GM13976 (cell line): Measurements from ENCODE around the gene RHBDF1.

Source experiments
- DNase-seq: peaks from one replicate; pipeline ENCODE4 v3.0.0; 2012; ENCODE audit warnings: low spot score
- in situ Hi-C: fragments of 300-500 bp; cut with MboI; formaldehyde crosslinking; loops from one replicate; pipeline ENCODE4 v1.12.0; 2022; ENCODE audit warnings: low sequenced_read_pairs, mixed read lengths, inconsistent platforms; ENCODE audit not compliant: unreplicated experiment
- TF ChIP-seq, protein P1 (sequence below): IDR thresholded peaks from 2 replicates; pipeline ENCODE4 v1.5.1; 2012; ENCODE audit warnings: borderline replicate concordance, mild to moderate bottlenecking; ENCODE audit not compliant: insufficient read depth; ENCODE audit errors: extremely low read depth, missing control alignments, control extremely low read depth

Gene RHBDF1

DNA sequence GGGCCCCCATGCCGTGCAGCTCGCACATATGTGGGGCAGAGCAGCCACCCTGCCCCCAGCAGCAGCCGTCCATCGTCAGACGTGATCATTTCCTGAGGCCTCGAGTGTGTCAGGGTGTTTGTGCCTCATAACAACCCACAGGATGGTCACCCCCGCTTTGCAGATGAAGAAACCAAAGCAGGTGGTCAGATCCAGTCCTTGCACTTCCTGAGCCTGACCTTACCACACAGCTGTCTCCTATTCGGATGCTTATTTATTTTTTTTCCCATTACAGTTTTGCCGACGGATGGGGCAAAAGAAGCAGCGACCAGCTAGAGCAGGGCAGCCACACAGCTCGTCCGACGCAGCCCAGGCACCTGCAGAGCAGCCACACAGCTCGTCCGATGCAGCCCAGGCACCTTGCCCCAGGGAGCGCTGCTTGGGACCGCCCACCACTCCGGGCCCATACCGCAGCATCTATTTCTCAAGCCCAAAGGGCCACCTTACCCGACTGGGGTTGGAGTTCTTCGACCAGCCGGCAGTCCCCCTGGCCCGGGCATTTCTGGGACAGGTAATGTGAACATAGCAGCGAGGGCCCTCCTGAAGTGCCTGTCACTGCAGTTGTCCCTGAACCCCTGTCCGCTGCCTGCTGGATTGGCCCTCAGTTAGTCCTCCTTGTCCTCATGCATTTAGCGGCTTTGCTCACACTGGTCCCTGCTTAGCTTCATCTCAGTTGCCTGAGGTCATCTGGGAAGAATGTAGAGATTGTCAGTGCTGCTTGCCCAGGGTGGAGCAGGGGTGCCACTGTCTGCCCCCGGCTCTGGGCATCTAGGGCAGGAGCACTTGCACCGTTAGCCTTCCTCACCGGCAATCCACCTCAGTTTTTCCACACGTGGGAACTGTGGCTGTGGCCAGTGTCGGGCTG lies 7.0 kb upstream of the RHBDF1 start:
- in situ Hi-C loops: no loop called here
- no peak for DNase-seq
- TF ChIP-seq, protein P1, sequence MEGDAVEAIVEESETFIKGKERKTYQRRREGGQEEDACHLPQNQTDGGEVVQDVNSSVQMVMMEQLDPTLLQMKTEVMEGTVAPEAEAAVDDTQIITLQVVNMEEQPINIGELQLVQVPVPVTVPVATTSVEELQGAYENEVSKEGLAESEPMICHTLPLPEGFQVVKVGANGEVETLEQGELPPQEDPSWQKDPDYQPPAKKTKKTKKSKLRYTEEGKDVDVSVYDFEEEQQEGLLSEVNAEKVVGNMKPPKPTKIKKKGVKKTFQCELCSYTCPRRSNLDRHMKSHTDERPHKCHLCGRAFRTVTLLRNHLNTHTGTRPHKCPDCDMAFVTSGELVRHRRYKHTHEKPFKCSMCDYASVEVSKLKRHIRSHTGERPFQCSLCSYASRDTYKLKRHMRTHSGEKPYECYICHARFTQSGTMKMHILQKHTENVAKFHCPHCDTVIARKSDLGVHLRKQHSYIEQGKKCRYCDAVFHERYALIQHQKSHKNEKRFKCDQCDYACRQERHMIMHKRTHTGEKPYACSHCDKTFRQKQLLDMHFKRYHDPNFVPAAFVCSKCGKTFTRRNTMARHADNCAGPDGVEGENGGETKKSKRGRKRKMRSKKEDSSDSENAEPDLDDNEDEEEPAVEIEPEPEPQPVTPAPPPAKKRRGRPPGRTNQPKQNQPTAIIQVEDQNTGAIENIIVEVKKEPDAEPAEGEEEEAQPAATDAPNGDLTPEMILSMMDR: no peak

DNA sequence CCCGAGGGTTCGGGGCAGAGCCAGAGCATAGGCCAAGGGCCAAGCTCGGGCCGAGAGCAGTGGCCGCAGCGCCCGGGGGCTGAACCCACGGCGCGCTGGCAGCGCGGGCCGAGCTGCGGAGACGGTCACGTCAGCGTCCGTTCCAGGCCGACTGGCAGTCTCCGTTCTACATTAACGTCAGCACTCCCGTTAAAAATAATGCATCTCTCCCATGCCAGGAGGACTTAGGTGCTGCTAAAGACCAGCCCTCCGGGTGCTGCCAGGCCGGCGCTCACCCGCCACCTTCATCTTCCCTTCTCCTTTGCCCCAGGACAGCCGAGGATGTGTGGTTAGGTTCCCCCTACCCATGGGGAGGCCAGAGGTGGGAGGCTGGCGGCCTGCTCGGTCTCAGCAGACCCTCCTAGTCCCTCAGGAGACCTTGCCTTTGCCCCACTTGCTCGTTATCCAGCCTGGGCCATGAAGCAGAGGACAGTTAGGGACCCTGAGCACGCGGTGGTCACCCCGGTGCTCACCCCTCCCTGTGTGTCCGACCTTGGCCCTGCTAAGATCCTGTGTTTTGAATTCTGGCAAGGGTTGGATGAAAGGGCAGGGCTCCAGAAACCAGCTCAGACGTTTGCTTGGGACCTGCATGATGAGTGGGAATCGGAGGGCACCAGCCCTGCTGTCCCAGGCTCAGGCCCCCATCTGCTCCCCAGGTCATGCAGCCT lies 6.2 kb upstream of the RHBDF1 start:
- in situ Hi-C loops: no loop called here
- peak; percentile 74 for DNase-seq
- TF ChIP-seq, protein P1: no peak

DNA sequence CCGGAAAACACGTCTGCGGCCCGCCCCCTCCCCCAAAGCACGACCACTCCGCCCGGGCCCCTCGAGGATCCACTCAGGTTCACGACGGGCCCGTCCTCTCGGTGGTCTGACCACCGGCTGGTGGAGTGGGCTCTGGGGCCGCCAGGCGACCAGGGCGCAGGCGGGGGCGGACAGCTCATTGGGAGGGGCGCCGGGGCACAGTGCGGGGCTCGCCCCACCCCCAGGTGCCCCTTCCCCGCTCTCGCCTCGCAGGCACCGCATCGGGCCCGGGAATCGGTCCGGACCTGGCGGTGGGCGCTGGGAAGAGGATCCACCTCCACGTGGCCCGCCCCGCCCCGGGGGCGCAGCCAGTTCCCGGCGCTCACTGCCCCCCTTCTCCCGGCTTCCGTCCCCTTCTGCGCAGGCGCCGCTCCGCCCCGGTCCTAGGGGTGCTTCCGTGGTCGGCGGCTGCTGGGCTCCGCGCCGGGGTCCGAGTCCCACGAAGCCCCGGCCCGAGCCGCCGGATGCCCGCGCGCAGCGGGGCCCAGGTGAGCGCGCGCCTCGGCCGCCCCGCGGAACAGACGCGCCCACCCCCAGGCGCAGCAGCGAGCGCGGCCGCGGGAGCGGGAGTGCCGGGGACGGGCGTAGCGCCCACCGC lies 5.5 kb upstream of the RHBDF1 start, which contains the start of gene MPG:
MPG (plus strand) TSS at position 419 of the 637 bp plus-strand sequence; CDS start at position 504, 85 bp downstream.
- peak; percentile 99 for DNase-seq
- TF ChIP-seq, protein P1: no peak
- in situ Hi-C loops: no loop called here

DNA sequence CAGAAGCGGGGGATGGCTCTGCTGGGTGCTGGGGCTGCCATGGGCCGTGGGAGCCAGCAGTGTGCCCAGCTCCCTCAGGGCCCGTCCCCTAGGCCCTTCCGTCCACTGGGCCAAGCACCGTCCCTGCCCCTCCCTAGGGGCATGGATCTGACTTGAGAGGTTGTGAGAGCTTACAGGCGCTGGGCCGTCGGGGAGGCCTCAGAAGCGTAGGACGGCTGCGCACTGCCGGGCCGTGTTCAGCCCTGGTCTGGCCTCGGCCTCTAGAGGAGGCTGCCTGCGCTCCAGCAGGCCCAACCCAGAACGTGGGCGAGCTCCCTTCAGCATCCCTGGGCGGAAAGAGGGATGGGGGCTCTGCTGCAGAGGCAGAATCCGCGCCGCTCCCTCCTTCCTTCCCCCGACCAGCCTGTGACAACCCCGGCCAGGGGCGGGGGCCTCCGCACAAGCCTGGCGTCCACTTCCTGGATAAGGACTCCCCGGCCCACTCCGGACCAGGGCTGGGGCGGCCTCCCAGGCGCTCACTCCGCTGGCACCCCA lies 4.9 kb upstream of the RHBDF1 start:
- peak; percentile 83 for DNase-seq
- in situ Hi-C loops: no loop called here
- TF ChIP-seq, protein P1: no peak

DNA sequence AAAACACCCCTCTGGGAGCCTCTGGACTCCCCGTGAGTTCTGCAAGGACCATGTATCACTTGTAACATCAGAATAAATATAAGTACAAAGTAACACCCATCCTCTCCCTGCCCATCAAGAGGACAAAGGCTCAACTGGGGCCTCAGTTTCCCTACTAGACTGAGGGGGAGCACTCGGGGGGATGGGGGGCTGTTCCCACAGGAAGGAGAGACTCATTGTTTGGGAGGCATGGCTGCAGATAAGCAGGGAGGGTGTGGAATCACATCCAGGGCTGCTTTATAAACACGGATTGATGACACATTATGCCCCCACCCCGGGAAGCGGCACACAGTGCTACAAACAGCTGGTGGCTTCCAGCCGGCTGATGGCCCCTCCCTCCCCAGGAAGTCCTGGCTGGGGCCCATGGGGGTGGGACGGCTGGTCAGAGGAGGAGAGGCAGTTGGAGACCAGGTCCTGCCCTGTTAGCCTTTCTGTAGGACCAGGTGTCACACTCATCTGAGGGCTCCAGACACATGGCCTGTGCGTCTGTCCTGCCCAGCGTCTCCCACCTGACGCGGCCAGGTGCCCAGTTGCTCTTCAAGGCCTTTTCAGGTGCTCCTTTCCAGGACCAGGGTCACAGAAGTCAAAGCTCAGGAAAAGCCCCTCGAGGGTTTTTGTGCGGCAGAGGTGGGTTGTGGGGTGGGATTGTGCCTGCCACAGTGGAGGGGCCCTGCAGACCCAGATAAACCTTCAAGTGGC lies 4.3 kb upstream of the RHBDF1 start:
- in situ Hi-C loops: no loop called here
- TF ChIP-seq, protein P1: no peak
- peak; percentile 63 for DNase-seq
